ENCODE data around the gene GPC2.

Gene GPC2

DNA sequence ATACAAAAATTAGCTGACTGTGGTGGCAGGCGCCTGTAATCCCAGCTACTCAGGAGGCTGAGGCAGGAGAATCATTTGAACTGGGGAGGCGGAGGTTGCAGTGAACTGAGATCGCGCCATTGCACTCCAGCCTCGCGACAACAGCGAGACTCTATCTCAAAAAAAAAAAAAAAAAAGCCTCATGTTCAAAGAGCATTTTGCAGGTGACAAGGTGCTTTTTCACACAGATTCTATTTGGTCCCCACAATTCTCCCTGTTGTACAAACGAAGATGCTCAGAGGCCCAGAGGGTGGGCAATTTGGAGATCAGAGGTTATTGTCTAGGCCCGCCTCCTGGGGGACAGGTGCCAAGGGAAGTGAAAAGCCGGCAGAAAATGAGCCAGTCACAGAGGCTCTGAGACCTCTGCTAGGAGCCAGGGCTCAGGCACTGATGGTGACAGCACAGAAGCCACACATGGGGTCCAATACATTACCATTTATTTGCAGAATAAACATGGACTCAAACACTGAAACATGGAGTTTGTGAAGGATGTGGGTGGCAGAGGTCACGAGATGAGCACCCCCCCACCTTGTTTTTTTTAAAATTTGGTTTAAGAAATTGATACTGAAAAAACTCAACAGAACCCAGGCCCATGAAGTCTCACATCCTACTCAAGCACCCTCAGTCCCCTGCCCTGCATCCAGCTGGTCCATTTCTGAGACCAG is 7.9 kb downstream of the GPC2 start:
- DNase-seq (ENCODE audit: low read depth in 1 of 2, low spot score in 1 of 2): no peak

DNA sequence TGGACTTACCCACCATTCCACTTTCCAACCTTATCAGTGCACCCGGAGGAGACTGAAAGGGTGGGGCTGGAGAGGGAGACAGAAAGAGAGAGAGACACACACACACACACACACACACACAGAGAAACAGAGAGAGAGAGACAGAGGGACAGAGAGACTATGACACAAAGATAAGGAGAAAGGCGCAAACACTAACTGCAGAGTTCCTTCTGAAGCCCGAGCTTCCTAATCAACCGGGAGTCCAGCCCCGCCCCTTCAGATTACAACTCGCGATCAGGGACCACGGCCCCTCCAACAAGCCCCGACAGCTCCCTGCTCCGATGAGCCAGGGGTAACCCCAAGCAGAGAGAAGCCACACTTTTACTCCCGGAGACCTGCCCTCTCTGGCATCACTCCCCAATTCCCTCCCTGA is 9.3 kb downstream of the GPC2 start:
- DNase-seq (ENCODE audit: low read depth in 1 of 2, low spot score in 1 of 2): no peak

DNA sequence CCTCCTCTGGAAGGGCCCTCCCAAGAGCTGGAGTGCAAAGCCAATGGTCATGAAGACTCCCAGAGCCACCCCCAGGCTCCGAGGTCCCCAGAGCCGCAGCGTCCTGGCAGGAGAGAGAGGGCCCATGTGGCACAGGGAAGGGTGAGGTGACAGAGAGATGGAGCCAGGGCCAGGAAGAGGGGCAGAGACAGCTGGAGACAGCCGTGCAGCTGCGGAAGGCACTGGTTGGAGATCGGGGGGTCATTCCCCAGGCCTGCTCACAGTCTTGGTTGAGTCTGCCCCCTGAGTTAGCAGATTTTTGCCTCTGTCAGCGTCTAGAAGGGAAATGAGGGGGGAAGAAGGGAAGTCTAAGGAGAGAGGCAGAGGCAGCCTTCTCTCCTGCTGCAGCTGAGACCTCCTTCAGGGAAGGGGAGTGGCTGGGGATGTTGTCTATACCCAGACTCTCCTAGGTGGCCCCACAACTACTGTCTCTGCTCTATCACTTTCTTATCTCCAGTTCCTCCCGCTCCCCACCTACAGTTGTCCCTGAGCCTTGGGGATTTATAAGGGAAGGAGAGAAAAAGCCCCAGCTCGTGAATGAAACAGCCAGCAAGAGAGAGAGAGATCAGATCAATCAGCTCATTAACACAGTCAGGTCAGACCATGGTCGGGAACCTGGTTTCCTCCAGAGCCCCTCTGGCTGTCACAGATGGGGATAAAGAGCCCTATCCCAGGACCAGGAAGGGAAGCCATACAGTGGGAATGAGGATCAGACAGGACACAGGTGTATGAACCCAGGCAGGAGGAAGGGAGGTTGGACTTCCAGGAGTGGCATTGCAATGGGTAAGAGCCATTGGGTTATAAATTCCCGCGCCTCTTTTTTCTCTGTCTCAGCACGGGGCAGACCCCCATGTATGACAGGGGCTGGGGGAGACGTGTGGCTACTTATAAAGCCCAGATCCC is 9.9 kb downstream of the GPC2 start:
- no peak for DNase-seq (ENCODE audit: low read depth in 1 of 2, low spot score in 1 of 2)

DNA sequence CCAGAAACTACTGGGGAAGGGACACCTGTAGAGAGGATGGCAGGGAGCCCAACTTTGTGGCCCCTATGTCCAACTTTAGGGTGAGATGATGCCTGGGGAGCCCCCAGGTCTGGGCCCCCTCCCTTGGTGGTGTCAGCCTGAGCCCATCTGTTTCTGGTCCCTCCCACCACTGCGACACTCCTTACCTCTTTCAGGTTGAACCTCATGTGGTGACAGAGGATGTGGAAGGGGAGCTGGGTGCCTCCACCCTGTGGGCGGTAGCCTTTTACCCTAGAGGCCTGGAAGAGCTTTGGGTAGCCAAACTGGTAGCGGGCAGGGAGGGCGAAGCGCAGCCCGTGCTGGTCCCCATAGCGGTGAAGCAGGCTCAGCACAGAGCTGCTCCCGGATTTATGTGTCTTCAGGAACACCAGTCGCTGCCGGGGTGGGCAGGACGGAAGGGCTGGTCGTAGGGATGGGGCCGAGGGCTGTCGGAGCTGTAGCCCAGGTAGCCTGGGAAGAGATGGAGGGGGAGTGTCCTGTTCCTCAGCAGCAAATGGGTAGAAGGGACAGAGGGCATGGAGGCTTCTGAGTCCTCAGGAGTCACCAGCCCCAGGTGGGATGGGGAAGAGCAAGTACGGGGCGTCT is 10.8 kb downstream of the GPC2 start:
- DNase-seq (ENCODE audit: low read depth in 1 of 2, low spot score in 1 of 2): no peak

DNA sequence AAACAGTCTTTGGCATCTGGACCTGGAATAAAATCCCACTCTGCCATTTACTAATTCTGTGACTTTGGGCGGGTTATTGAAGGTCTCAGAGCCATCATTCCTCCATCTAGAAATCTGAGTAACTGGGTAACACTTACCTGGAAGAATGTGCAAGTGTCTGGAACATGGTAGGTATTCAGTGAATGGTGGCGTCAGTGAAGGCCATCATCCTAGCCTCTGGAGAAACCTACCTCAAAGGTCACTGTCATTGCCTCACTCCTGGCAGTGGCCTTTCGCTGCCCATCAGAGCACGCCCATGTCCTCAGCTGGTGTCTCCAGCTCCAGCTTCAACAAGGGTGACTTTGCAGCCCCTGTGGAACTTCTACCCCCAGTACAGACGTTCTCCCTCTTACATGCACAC is 13.3 kb downstream of the GPC2 start:
- no peak for DNase-seq (ENCODE audit: low read depth in 1 of 2, low spot score in 1 of 2)

DNA sequence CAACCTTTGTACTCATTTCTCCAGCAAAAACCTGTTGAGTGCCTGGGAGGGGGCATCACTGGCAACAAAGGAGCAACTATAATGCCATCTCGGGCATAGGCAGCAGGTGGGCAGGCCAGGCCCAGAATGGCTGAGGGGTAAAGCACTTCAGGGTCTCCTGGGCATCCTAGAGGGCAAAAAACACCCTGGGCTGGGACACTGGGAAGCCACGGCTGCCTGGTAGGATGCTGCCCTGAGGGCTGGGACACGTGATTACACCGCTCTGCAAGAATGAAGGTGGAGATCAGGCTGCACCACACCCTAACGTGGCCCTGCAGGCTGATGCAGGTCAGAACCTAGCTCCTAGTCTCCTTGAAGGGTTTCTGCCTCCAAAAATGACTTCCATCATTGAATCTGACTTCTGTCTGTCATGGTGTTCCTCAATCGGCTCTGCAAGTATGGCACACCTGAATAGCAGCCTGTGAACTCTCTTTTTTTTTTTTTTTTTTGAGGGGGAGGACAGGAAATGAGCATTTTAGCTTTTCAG is 14.1 kb downstream of the GPC2 start:
- no peak for DNase-seq (ENCODE audit: low read depth in 1 of 2, low spot score in 1 of 2)

DNA sequence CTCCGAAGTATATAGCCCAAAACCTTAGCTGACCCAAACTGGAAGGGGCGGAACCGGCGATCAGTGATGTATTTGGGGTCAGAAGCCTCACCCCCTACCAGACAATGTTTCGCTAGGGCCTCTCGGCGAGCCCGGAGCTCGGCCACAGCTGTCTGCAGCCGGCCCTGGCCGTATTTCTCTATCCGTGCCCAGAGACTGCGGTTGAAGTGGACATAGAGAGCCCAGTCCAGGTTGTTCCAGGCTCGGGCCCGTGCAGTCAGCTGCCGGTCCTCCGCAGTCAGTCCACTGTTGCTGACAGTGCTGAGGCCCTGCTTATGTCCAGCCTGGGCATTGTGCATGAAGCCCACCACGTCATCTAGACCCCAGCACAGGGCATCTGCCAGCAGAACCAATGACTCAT is 17.1 kb downstream of the GPC2 start:
- no peak for DNase-seq (ENCODE audit: low read depth in 1 of 2, low spot score in 1 of 2)

DNA sequence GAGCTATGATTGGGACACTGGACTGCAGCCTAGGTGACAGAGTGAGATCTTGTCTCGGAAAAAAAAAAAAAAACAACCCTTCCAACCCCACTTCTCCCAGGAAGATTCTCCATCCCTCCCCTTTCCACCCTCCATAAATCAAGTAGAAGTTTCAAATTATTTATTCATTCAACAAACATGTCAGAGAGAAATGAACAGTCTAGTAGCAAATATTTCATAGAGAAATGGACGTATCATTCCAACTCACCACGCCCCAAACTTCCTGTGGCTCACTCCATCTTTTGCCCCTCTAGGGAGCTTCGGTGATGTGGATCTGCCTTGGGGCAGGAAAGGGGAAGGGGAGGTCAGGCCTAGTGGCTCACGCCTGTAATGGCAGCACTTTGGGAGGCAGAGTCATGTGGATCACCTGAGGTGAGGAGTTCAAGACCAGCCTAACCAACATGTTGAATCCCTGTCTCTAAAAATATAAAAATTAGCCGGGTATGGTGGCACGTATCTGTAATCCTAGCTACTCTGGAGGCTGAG is 18.0 kb downstream of the GPC2 start:
- DNase-seq (ENCODE audit: low read depth in 1 of 2, low spot score in 1 of 2): no peak

DNA sequence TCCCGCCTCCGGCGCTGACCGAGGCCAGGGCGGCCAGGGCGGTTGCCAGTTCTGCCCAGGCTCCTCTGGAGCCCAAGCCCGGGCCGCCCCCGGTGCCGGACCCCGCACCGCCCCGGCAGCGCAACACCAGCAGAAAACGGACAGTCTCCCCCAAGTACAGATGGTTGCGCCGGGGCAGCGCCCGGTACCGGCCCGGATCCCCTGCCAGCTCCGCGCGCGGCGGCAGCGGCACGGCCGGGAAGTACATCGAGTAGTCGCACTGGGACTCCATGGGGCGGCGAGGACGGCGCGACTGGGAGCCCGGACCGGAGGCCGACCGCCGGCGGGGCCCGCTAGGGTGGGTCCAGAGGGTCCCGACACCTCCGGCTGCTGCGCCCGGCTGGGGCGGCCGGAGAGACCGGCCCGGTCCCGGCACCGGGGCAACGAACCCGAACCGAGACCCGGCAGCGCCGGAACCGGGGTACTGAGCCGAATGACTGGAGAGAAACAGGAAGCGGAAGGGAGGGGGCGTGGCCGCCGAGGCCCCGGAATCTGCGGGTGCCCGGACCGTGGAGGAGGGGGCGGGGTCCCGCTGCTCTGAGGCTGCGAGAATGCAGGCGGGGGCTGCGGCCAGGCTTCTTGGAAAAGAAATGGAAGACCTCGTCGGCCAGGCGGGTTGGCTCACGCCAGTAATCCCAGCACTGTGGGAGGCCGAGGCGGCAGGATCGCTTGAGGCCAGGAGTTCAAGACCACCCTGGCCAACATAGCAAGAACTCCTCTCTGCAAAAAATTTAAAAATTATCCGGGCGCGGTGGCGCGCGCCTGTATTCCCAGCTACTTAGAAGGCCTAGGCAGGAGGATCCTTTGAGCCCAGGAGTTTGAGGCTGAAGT is 18.7 kb downstream of the GPC2 start, which contains the start of gene TRAPPC14:
Gene TRAPPC14, minus strand, starts transcription at position 495 of the 870 bp plus-strand sequence. Its CDS starts 224 bp downstream, at position 271.
- peak; percentile 84 to 93 for DNase-seq (ENCODE audit: low read depth in 1 of 2, low spot score in 1 of 2)

DNA sequence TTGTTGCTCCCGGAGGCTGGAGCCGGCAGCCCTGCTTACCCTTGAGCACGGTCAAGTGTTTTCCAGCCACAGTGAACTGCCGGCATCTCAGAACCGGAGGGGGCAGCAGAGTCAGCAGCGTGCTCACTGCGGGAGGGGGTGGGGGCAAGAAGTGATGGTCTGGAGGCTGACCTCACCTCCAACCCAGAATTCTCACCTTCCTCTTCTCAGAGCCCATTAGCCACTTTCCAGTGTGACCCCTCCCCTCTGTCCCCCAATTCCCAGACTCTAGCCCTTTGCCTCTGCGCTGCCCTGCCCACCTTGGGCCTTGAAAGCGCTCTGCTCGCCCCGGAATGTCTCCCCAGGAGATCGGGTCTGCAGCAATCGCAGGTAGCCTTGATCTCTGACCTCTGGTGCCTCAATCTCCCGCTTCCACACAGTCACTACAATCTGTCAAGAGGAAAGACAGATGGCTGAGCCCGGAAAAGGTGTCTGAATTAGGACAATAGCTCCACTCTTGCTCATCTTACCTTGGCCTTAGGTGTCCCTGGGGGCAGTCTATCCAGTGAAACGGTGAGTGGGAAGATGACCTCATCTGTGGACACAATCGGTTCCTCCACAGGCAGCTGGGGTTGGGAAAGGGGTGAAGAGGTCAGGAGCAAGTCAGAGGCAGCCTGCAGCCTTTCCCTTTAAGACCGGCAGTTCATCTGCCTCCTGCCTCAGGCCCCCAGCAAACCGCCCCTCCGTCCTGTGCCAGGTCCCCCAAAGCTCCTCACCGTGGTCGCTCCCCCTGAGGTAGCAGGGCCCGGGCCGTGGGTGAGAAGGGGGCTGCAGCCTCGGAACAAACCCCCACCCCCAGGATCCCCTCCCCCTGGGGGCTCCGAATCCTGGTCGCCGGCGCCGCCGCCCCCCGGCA is 19.6 kb downstream of the GPC2 start:
- DNase-seq (ENCODE audit: low read depth in 1 of 2, low spot score in 1 of 2): no peak

DNA sequence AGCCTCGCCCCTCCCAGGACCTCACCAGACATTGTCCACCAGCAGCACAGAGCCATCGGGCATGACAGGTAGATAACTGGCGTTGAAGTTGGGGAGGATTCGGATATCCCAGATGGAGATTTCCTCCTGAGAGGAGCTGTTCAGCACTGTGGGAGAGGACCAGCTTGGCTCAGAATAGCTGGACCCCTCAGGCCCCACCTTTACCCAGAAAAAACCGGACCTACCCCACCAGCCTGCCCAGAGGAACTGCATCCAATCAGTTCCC is 20.2 kb downstream of the GPC2 start:
- DNase-seq (ENCODE audit: low read depth in 1 of 2, low spot score in 1 of 2): no peak

DNA sequence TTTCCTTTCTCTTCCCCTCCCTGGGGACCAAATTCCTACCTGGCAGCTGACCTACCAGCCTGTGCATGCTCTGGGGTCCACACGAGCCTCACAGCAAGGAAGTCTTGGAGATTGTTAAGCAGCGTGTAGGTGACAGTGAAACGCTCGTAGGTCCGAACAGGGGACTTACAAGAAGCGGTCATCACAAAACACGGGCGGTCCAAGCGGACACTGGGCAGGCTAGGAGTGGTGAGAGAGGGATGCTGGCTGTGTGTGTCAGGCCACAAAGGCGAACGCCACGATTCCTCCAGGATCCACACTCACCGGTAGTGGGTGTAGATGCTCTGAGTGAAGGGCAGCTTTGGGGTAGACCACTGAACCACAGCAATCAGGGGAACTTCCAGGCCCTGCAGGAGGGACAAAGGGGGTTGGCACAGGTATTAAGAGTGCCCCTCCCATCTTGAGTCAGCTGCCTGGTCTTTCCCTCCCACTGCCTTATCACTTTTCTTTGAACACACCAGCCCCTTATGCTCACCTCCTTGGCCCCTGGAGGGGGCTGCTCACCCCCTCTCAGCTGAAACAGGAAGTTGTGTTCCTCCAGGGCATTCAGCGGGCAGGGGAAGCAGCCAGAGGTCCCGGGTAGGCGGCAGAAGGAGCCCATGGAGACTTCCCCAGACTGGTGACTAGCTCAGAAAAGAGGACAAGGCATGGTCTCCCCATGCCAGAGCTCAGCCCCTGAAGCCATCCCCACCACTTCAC is 20.7 kb downstream of the GPC2 start:
- no peak for DNase-seq (ENCODE audit: low read depth in 1 of 2, low spot score in 1 of 2)

DNA sequence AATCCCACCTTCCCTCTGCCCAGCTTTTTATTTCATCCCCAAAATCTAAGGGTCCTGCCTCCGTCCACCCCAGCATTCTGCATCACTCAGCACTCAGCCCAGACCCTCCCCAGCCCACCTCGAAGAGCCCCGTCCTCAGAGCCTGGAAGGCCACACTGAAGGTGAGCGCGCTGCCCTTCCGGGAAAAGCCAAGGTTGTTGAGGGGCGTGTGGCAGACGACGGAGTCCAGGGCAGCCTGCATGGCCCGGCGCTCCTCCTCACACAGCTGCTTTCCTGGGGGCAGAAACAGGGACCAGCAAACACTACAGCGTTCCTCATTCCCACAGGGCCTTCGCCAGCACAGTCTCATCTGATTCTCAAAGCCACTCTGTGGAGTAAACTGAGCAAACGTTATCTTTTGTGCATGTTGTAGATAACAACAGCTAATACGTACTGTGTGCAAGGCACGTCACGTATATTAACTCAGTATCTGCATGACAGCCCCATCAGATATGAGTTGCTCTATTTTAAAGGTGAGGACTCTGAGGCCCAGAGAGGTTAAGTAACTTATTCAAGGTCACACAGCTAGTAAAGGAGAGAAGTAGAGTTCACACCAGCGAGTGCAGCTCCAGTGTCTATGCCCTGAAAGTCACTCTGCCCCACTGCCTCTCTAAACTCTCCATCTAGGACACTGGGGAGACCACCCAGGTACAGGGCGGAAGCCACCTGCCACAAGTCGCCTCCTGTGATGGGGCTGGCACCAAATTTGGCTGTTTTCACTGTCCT is 21.4 kb downstream of the GPC2 start:
- DNase-seq (ENCODE audit: low read depth in 1 of 2, low spot score in 1 of 2): no peak

DNA sequence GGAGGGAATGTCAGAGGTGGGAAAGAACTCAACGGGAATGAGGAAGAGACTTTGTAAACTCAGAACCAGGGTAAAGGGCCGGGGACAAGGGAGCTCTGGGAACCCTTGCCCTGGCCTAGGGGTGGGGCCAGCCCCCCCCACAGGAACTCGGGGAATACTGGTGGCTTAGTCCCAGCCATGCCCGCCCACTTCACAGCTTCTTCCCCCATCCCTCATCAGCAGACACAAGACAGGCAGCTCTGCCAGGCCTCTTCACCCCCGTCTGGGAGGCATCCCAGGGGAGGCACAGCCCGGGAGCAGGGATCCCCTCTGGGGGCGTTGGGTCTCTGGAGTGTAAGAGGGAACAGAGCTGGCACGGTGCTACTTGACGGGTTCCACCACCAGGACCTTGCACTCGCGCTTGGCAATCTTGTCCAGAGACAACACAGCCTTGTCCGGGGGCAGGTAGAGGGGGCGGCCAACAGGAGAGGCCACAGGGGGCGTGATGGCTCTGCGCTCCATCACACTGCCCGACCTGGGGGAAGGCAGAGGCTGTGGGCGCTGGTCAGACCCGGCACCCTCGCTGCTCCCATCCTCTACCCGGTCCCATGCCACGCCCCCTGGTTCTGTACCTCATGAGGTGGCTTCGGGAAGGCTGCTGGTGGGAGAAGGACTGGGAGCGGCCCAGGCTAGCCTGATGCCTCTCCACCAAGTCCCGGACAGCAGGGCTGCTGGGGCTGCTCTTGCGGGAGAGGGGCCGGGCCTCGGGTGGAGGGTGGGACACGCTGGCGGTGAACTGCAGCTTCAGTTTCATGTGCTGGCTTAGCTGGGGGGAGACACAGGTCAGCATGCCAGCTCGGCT is 22.3 kb downstream of the GPC2 start:
- no peak for DNase-seq (ENCODE audit: low read depth in 1 of 2, low spot score in 1 of 2)

DNA sequence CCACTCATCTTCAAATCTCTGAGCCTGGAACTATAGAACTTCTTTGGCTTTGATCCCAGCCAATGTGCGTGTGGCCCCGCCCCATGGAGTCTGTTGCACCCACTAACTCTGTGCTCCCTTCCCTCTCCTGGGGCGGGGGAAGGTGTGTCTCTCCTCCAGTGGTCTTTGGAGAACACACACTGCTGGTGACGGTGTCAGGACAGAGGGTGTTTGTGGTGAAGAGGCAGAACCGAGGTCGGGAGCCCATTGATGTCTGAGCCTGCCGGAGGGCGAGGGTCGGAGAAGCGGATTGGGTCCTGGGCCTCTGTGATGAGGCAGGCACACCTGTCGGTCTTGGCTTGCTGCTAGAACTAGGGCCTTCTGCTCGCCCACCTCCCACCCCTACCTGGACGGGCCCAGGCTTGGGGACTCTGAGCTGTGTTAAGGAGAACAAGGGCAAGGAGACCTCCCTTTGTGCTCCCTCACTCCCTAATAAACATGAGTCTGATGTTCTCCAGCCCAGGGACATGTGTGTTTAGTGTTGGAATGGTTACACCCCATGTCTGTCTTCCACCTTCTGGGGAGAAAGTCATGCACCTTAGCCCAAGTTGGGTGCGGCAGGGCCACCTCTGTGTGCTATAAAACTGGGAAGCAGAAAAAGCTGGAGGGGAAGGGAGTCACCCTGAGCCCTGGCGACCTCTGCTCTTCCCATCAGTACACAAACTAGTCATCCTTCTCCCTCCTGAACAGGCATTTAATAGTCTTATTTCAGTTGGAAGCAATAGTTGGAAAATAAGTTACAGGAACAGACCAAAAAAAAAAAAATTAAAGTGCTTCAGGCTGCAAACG is 23.3 kb downstream of the GPC2 start:
- no peak for DNase-seq (ENCODE audit: low read depth in 1 of 2, low spot score in 1 of 2)

DNA sequence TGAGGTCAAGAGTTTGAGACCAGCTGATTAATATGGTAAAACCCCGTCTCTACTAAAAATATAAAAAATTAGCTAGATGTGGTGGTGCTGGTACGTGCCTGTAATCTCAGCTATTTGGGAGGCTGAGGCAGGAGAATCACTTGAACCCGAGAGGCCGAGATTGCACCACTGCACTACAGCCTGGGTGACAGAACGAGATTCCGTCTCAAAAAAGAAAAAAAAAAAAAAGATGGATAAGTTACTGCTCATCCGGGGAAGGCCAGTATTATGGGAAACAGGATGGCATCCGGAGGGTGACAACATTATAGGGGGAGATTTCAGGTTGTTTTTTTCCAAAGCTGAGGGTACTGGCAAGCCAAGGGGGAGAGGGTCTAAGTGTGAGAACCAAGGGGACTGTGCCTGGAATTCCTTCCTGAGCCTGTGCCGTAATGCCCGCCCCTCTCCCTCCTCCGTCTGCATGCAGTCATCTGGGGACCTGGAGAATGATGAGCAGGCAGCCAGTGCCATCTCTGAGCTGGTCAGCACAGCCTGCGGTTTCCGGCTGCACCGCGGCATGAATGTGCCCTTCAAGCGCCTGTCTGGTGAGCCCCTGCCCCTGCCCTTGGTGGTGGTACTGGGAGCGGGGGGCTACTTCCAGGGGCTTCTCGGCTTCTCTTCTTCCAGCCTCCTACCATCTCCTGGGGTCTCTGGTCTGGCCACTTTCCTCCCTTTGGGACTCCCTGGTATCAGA is 24.1 kb downstream of the GPC2 start:
- no peak for DNase-seq (ENCODE audit: low read depth in 1 of 2, low spot score in 1 of 2)

Measured in stimulated activated CD4-positive, alpha-beta T cell treated with anti-CD3 and anti-CD28 coated beads, Interleukin-15, amount 100 ng/mL, for 1 hour (primary cell).